ENCODE results near the gene ING2.

The ING2 gene

GRCh38 chr4:183515411-183515810 lies 10.6 kb downstream of the ING2 start:
- no peak for TF ChIP-seq ZC3H10 (CRISPR knock-in tag; IDR thresholded peaks at IDR 0.05)
- TF ChIP-seq ZNF565 (CRISPR knock-in tag; conservative IDR thresholded peaks at IDR 0.05; ENCODE audit: low read depth) = no peak
- TF ChIP-seq GLIS3 (CRISPR knock-in tag; IDR thresholded peaks at IDR 0.05) = no peak
- TF ChIP-seq RARB (CRISPR knock-in tag; IDR thresholded peaks at IDR 0.05) = no peak
- no peak for TF ChIP-seq ZNF70 (CRISPR knock-in tag; IDR thresholded peaks at IDR 0.05)
- no peak for TF ChIP-seq BACH2 (CRISPR knock-in tag; IDR thresholded peaks at IDR 0.05; ENCODE audit: borderline replicate concordance)
- no peak for TF ChIP-seq ZFP3 (CRISPR knock-in tag; IDR thresholded peaks at IDR 0.05)
- no peak for TF ChIP-seq TOX (CRISPR knock-in tag; IDR thresholded peaks at IDR 0.05; ENCODE audit: borderline replicate concordance)
- no peak for ATAC-seq

GRCh38 chr4:183517194-183517593 lies 12.3 kb downstream of the ING2 start:
- no peak for TF ChIP-seq ZNF70 (CRISPR knock-in tag; IDR thresholded peaks at IDR 0.05)
- no peak for TF ChIP-seq ZNF565 (CRISPR knock-in tag; conservative IDR thresholded peaks at IDR 0.05; ENCODE audit: low read depth)
- no peak for TF ChIP-seq RARB (CRISPR knock-in tag; IDR thresholded peaks at IDR 0.05)
- TF ChIP-seq ISL1 (CRISPR knock-in tag; IDR thresholded peaks at IDR 0.05) = no peak
- no peak for TF ChIP-seq ARNTL (CRISPR knock-in tag; IDR thresholded peaks at IDR 0.05; ENCODE audit: borderline replicate concordance, low read depth)
- TF ChIP-seq CSDC2 (CRISPR knock-in tag; IDR thresholded peaks at IDR 0.05) = no peak
- no peak for TF ChIP-seq TCF4 (CRISPR knock-in tag; IDR thresholded peaks at IDR 0.05; ENCODE audit: borderline replicate concordance)
- TF ChIP-seq ZNF8 (CRISPR knock-in tag; IDR thresholded peaks at IDR 0.05) = no peak
- no peak for TF ChIP-seq PATZ1 (CRISPR knock-in tag; IDR thresholded peaks at IDR 0.05; ENCODE audit: borderline replicate concordance)
- TF ChIP-seq PPARA (CRISPR knock-in tag; IDR thresholded peaks at IDR 0.05; ENCODE audit: borderline replicate concordance) = no peak
- no peak for TF ChIP-seq ZC3H10 (CRISPR knock-in tag; IDR thresholded peaks at IDR 0.05)
- TF ChIP-seq BACH2 (CRISPR knock-in tag; IDR thresholded peaks at IDR 0.05; ENCODE audit: borderline replicate concordance) = no peak
- TF ChIP-seq SNAI2 (CRISPR knock-in tag; IDR thresholded peaks at IDR 0.05) = no peak
- no peak for TF ChIP-seq OSR1 (CRISPR knock-in tag; IDR thresholded peaks at IDR 0.05)
- no peak for TF ChIP-seq CSRNP3 (CRISPR knock-in tag; IDR thresholded peaks at IDR 0.05)
- no peak for TF ChIP-seq TOX (CRISPR knock-in tag; IDR thresholded peaks at IDR 0.05; ENCODE audit: borderline replicate concordance)
- no peak for TF ChIP-seq ZFP30 (CRISPR knock-in tag; IDR thresholded peaks at IDR 0.05)
- no peak for TF ChIP-seq CREB5 (CRISPR knock-in tag; IDR thresholded peaks at IDR 0.05; ENCODE audit: low read depth)
- no peak for TF ChIP-seq ZFP3 (CRISPR knock-in tag; IDR thresholded peaks at IDR 0.05)
- ATAC-seq = no peak

- ATAC-seq = no peak
- no peak for TF ChIP-seq TCF4 (CRISPR knock-in tag; IDR thresholded peaks at IDR 0.05; ENCODE audit: borderline replicate concordance)
- no peak for TF ChIP-seq ZFP3 (CRISPR knock-in tag; IDR thresholded peaks at IDR 0.05)
- no peak for TF ChIP-seq PPARA (CRISPR knock-in tag; IDR thresholded peaks at IDR 0.05; ENCODE audit: borderline replicate concordance)
These were observed 12.9 kb downstream of the ING2 start for GRCh38 chr4:183517781-183518180.

GRCh38 chr4:183522821-183523220 lies 18.0 kb downstream of the ING2 start:
- no peak for ATAC-seq
- no peak for TF ChIP-seq OSR1 (CRISPR knock-in tag; IDR thresholded peaks at IDR 0.05)
- TF ChIP-seq TOX (CRISPR knock-in tag; IDR thresholded peaks at IDR 0.05; ENCODE audit: borderline replicate concordance) = no peak
- TF ChIP-seq ESRRG (CRISPR knock-in tag; IDR thresholded peaks at IDR 0.05) = no peak
- no peak for TF ChIP-seq SNAI2 (CRISPR knock-in tag; IDR thresholded peaks at IDR 0.05)
- no peak for TF ChIP-seq ZC3H10 (CRISPR knock-in tag; IDR thresholded peaks at IDR 0.05)
- TF ChIP-seq ZNF70 (CRISPR knock-in tag; IDR thresholded peaks at IDR 0.05) = no peak
- TF ChIP-seq ISL1 (CRISPR knock-in tag; IDR thresholded peaks at IDR 0.05) = no peak
- TF ChIP-seq ZNF565 (CRISPR knock-in tag; conservative IDR thresholded peaks at IDR 0.05; ENCODE audit: low read depth) = no peak
- TF ChIP-seq CREB5 (CRISPR knock-in tag; IDR thresholded peaks at IDR 0.05; ENCODE audit: low read depth) = no peak
- TF ChIP-seq TCF4 (CRISPR knock-in tag; IDR thresholded peaks at IDR 0.05; ENCODE audit: borderline replicate concordance) = no peak

Measured in SK-N-SH treated with all-trans-retinoic acid at 6 μM for 48 hours (cell line).